Keratinocyte (primary cell): ENCODE data around the gene IFRD2.

Experiments
- CTCF ChIP-seq, 3 experiments: IDR thresholded peaks in 1 of 3; conservative IDR thresholded peaks in 1 of 3; optimal IDR thresholded peaks in 1 of 3; 2 replicates in 2 of 3; 3 replicates in 1 of 3; pipeline versions ENCODE3 to v1.5.1; 2011; ENCODE audit warnings: low read length in 3 of 3, mild to moderate bottlenecking in 3 of 3, moderate library complexity in 2 of 3, control low read depth in 1 of 3, inconsistent platforms in 1 of 3; ENCODE audit not compliant: insufficient read depth in 2 of 3; ENCODE audit errors: extremely low read depth in 1 of 3
- EZH2 ChIP-seq: IDR thresholded peaks from one replicate; pipeline ENCODE4 v1.6.1; 2012; ENCODE audit warnings: inconsistent platforms, mild to moderate bottlenecking, low read length, moderate library complexity

GRCh38 chr3:50272911-50273688 lies 19.1 kb downstream of the IFRD2 start:
- TF ChIP-seq CTCF (optimal IDR thresholded peaks at IDR 0.05 in 1 of 3, IDR thresholded peaks at IDR 0.05 in 1 of 3, conservative IDR thresholded peaks at IDR 0.05 in 1 of 3; ENCODE audit: extremely low read depth in 1 of 3, insufficient read depth in 2 of 3, low read length in 3 of 3) (peak in 2 of 3 experiments; percentile 95 to 98), EZH2 (no peak)
